GM21360 (cell line): Measurements from ENCODE around the gene AGAP1.

ENCODE experiments used
- ATAC-seq: cut with Tn5 transposase; IDR thresholded peaks from one replicate; pipeline ENCODE4 v1.9.1; 2021; ENCODE audit warnings: mild to moderate bottlenecking, moderate library complexity; ENCODE audit not compliant: unreplicated experiment

Gene AGAP1

DNA sequence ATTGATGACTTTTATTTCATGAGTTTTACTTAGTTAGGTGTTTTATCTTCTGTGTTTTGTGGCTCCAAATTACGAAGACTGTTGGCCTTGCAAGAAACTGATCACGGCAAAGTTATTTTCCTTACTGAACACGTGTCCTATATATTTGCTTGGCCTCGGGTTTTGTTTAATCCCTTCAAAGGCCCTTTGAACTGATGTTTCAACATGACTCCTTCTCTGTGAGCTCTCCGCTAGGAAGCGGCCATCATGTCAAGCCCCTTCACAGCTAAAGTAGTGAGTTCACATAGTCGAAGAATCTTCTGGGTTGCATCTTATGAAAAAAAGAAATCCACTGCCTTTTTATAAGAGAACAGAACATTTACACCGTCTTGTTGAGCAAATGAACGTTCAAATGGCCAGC, 515.0 kb downstream of the AGAP1 start:
- no peak for ATAC-seq

GRCh38 chr2:236010920-236011685, 517.3 kb downstream of the AGAP1 start:
- no peak for ATAC-seq

GRCh38 chr2:236012155-236012554, 518.3 kb downstream of the AGAP1 start:
- ATAC-seq: no peak

DNA sequence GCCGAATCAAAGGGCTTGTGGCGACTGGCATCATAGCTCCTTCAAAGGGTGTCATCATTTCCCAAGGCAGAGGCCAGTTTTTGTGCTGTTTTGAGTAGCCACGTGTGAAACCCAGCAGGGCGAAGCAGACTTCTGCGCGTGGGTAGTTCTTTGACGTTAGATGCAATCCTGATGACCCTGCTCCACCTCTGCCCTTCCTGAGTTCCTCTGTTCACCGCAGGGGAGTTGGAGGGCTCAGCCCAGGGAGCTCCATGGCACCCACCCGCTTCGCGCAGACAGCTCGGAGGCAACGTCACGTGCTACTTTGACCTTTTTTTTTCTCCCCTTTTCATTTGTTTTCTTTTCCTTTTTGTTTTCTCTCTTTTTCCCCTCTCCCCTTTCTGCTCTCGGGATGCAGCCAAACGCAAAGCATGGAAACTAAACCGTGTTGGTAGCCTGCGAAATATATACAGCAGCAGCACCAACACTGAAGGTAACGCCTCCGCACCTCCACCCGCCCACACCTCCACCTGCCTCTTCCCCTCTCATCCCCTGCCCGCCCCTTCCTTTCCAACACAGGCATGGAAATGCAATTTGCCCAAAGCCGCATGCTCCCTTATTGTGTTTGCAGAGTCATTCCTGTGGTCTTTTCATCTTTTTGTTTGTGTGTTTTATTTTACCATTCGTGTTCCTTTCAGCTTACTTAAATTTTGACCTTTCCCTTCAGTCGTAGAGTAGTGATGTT, 520.7 kb downstream of the AGAP1 start:
- no peak for ATAC-seq

DNA sequence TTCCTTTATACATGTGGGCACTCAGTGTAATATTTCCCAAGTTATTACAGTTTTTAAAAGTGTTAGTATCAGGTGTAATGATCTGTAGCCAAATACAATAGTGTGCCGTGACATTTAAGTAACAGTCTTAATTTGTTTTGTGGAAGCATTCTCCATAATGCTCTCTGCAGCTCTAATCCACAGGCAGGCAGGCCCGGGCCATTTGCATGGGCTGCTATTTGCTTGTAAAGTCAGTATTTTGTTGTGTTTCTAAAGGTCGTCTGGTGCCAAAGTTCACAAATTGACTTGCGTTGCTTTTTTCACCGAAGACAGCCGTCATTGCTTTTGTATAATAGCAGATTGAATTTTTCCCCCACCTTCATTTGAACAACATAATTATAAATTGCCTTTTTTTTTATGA, 521.3 kb downstream of the AGAP1 start:
- ATAC-seq: no peak

DNA sequence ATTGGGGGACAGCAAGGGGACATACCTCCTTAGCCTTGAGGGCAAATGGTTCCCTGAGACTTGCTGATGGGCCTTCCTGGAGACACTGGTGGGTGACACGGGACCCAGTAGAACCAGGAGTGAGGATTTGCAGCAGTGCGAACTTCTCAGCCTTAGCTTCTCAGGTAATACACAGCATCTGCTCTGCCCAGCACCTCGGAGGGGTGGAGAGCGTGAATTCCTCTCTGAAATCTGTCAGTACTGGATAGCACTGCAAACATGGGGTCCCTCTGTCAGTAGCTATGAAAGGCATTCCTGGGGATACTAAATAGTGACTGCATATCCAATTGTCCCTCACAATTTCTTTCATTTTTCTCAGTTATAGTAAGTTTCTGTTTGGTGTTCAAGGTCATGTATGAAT, 522.7 kb downstream of the AGAP1 start:
- ATAC-seq: no peak

DNA sequence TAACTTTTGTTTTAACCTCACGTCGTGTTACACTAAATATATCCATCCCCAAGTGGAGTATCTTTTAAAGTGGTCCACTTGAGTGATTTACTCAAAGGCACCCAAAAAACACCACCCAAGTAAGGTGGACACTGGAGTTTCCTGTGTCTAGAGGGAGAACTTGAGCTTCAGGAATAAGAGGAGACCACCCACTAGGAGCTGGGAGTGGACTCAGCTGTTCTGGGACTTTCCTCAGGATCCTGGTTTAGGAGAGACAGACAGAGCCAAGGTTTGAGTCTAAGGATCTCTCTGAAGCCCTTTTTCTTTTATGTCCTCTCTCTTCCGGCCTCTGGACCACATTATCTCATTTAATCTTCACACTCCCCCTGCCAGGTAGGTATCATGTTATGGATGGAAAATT, 523.6 kb downstream of the AGAP1 start:
- no peak for ATAC-seq

DNA sequence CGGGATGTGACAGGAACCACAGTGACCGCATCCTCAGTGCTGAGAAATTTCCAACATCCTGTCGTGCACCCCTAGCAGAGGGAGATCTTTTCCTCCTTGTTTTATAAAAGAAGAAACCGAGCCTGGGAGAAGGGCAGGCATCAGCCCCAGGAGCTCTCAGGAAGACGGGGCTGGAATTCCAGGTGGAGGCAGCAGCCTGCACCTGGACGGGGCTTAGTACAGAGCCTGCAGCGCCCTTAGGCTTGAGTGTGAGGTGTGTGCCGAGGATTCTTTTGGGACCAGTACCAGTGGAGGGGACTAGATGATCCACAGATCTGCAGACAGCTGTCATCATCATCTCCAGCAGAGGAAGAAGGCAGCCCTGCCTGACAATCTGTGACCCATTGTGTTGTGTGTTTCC, 525.6 kb downstream of the AGAP1 start:
- no peak for ATAC-seq

DNA sequence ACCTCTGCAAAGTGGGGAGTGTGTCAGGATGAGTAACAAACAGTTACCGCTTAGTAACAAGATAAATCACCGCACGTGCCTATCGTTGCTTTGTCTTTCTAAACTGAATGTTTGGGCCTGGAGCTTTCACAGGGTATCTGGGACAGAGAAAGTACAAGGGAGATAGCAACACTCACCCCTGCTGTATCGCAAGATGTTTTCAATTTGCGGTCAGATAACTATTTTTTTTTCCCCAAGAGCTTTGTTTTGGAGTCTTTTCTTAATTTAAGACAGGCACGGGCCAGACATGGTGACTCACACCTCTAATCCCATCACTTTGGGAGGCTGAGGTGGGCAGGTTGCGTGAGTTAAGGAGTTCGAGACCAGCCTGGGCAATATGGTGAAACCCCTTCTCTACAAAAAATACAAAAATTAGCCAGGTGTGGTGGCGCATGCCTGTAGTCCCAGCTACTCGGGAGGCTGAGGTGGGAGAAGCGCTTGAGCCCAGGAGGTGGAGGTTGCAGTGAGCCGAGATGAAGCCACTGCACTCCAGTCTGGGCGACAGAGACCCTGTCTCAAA, 527.7 kb downstream of the AGAP1 start:
- ATAC-seq: no peak

GRCh38 chr2:236022128-236022527, 528.3 kb downstream of the AGAP1 start:
- ATAC-seq: no peak

GRCh38 chr2:236025892-236026291, 532.0 kb downstream of the AGAP1 start:
- ATAC-seq: no peak

GRCh38 chr2:236026841-236027240, 533.0 kb downstream of the AGAP1 start:
- no peak for ATAC-seq

GRCh38 chr2:236028066-236028465, 534.2 kb downstream of the AGAP1 start:
- ATAC-seq: no peak

- ATAC-seq: no peak
Measured at GRCh38 chr2:236033462-236033861, 539.6 kb downstream of the AGAP1 start.

- ATAC-seq: no peak
Measured at GRCh38 chr2:236034974-236035373, 541.1 kb downstream of the AGAP1 start.

DNA sequence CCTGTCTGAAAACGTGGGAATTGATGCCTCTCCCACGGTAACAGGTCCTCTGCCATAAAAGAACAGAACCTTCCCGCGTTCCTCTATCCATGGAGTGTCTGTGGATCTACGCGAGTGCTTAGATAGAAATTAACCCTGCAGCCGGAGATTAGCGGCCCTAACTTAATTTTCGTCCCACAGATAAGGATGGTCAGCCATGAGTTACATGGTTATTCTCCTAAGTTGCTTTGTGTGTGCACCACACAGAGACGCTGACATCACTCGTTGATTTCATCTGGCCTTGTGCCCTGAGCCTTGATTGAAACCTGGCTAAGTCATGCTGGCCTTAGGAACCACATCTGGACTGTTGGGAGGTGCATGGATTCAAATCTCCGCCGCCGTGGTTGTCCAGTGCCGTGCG, 542.2 kb downstream of the AGAP1 start:
- no peak for ATAC-seq

GRCh38 chr2:236038096-236038495, 544.3 kb downstream of the AGAP1 start:
- no peak for ATAC-seq

DNA sequence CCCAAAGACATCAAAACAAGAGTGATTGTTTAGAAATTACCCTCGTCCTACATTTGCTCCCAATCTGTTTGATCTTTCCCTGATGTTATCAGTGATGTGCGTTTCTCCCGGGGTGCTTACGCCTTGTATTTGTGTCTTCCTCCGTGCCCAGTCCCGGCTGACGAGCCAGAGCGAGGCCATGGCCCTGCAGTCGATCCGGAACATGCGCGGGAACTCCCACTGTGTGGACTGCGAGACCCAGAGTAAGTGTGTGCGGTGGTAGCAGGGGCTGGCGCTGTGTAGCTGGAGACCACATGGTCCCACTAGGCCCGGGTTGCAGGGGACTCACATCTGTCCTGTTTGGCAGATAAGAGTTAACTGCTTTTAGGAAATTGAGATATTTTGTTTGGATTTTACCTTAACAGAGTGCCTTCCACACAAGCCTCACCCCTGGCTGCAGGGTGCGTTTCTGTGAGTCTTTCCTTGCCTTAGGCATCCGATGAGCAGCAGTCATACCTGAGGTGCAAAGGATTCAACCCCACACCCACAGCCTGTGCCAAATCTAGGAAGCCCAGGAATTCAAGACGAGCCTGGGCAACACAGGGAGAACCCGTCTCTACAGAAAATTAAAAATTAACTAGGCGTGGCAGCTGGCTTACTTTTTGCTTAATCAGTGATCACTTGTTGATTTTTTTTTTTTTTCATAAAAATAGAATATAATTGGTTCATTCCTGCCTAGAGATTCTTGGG, 546.9 kb downstream of the AGAP1 start:
- no peak for ATAC-seq

DNA sequence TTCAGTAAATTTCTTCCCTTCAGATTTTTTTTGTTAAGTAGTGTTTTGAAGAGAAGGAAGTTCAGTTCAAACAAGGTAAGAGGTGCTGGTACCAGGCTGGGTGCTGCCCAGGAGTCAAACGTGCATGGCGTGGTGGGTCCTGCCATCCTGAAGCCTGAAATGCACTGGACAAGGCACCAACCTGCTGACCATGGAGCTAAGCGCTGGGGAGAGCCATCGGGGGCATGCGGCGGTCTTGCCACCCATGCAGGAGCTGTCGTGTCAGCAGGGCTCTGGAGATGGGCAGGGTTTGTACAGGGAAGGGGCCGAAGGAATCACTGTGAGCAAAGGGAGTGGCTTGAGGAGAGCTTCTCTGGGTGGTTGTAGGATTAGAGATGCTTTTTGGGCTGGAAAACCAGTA, 547.8 kb downstream of the AGAP1 start:
- no peak for ATAC-seq

DNA sequence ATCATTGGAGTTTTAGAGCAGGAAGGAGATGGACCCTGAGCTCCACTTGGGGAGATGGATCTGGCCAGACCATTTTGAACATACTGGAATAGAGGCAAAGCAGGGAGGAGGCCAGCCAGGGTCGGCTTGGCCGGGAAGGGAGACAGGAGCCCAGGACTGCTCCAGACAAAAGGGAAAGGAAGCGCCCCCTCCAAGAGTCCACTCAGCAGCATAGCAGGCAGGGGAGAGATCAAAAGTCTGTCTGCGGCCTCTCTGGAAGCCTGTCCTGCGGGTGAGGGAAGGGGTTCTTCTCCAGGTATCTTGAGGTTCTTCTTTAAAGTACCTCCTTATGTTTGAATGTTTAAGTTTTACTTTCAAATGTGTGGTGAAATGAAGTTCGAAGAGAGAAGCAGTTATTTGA, 548.2 kb downstream of the AGAP1 start:
- no peak for ATAC-seq

DNA sequence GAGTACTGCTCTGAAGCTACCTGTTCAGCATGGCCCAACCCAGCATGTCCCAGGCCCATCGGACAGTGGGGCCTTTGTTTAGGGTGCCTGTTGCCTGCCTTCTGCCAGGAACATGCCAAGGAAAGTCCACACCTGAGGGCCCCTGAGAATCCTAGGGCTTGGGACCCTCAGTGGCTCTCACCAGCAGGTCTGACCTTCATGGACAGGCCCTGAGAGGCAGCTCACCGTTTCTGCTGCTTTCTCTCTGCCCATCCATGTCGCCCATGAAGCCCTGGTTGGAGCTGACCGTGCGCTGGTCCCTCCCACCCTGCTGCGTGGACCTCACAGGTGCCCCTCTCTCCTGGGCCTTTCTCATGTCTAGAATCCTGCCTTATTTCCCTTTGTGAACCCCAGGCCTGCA, 550.3 kb downstream of the AGAP1 start:
- no peak for ATAC-seq
